Body of pancreas (tissue), 4 donors: Measurements from ENCODE around the gene PDE7B. TPM values are rescaled to one million over a fixed set of nuclear protein-coding genes. Genes with fewer than 3 reads are reported as not detected.
A peak's percentile ranks its signal among the peaks of the same experiment; 100 is the strongest.

Experiments used
- ATAC-seq: fragments of 150-250 bp; one replicate; pipeline ENCODE4 v1.9.1; 2016
- DNase-seq, 4 donors: peaks; one replicate each; pipeline ENCODE4 v3.0.0-alpha.2; 2019
- H3K27ac ChIP-seq, 4 donors: fragments of 200-600 bp; sonication (generic); 1 replicate in 3 of 4; 2 replicates in 1 of 4; pipeline versions ENCODE4 v1.5.1 to v1.6.1; 2016 to 2019; ENCODE audit warnings: mild to moderate bottlenecking in 1 of 4, mixed read lengths in 1 of 4, moderate library complexity in 1 of 4
- H3K27me3 ChIP-seq, 2 donors: fragments of 200-600 bp; sonication (generic); one replicate each; pipeline ENCODE4 v1.6.0; 2016; ENCODE audit warnings: mild to moderate bottlenecking in 1 of 2
- H3K36me3 ChIP-seq, 2 donors: fragments of 200-600 bp; sonication (generic); replicated peaks in 1 of 2; 2 replicates each; pipeline ENCODE4 v1.5.1; 2016; ENCODE audit warnings: low read depth in 2 of 2; ENCODE audit not compliant: insufficient read depth in 1 of 2
- H3K4me1 ChIP-seq: fragments of 200-600 bp; sonication (generic); one replicate; pipeline ENCODE4 v1.6.0; 2016
- H3K4me3 ChIP-seq, 2 donors: fragments of 200-600 bp; sonication (generic); 1 replicate in 1 of 2; 2 replicates in 1 of 2; pipeline ENCODE4 v1.5.1; 2016 to 2019
- H3K9me3 ChIP-seq, 3 donors: fragments of 200-600 bp; sonication (generic); 1 replicate in 2 of 3; 2 replicates in 1 of 3; pipeline ENCODE4 v1.5.1; 2016
- CTCF ChIP-seq, 7 experiments: fragments of 450-650 bp in 4 of 7; fragments of 200-600 bp in 3 of 7; sonication (generic) in 3 of 7; IDR thresholded peaks; one replicate each; pipeline ENCODE4 v1.5.1; 2016 to 2019; ENCODE audit warnings: antibody characterized with exemption in 7 of 7
- POLR2A ChIP-seq, 3 donors: fragments of 450-650 bp; IDR thresholded peaks; one replicate each; pipeline ENCODE4 v1.6.1; 2016; ENCODE audit warnings: antibody characterized with exemption in 3 of 3, mild to moderate bottlenecking in 2 of 3
- WGBS, 2 donors: methylation state at CpG; one replicate each; pipeline ENCODE4 v1.1.5; 2017; 5-methylcytosine and 5-hydroxymethylcytosine counted together
- intact Hi-C: fragments of 100-400 bp; cut with DNase I; formaldehyde crosslinking; loops from one replicate; pipeline ENCODE4 v1.15.1; 2023
- total RNA-seq, 2 donors: library from RNA; depleted of rRNA; stranded (reverse); fragments of >200 nt; gene quantifications; one replicate each; pipeline ENCODE4 v1.1.0, GENCODE V29; 2016

The PDE7B gene
- total RNA-seq, 2 donors from 2014 or later: 1.0 to 2.3 TPM

DNA sequence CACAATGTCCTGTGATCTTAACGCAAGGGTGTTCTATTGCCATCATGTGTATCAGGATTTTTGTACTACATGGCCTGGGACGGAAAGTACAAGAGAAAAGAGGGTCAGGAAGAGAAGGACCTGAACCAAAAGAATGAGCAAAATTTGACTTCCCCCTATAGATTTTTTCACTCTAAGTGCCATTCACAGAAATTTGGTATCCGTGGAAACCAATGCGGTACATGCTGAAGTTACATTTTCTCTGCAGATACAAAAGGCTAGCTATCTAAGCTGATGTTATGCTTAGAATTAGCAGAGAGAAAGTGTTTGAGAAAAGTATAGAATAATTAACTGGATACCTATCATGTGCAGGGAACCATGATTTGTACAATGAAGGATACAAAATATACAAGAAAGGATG is 12.4 kb upstream of the PDE7B start:
- Histone ChIP-seq H3K4me1 (no peaks in the 10 kb centered on the region), H3K9me3 (no peaks in the 10 kb centered on the region), H3K27me3 (no peaks in the 10 kb centered on the region), H3K27ac (no peak overlapping the region), H3K36me3 (no peaks in the 10 kb centered on the region), H3K4me3 (no peak overlapping the region)
- intact Hi-C loops: no loop called here
- ATAC-seq: no peak
- 81 to 91% methylated on average over 4 of the region's 4 CpGs for WGBS, 2 donors
- no peak for DNase-seq
- TF ChIP-seq CTCF (IDR thresholded peaks at IDR 0.05) (no peak), POLR2A (IDR thresholded peaks at IDR 0.05) (no peak)

DNA sequence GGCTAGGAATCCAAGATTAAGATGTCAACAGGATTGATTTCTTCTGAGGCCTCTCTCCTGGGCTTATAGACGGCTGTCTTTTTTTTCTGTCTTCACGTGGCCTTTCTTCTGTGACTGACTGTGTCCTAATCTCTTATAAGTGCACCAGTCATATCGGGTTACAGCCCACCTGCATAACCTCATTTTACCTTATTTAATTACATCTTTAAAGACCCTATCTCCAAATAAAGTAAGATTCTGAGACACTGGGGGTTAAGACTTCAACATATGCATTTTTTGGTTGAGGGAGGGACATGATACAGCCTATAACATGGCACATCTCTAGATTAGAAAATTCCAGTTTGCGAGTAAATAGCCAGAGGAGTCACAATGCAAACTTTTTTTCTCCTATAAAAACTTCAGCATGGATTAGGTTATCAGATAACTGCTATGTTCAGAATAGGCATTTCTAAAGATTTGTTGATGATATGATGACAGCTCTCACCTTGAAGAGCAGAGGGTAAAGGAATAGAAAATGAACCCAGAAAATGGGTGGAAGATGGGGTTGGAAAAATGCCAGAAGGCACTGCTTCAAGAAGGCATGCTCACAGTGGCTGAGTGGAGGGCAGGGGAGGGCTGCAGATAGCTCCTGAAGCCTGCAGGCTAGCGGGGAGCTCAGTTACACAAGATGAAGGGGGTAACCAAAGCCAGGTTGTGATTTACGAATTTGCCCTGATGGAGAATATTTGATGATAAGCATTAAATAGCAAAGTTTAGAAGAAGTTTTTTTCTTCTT is 8.7 kb upstream of the PDE7B start:
- H3K4me1 ChIP-seq: no peaks in the 10 kb centered on the region
- no peak overlapping the region for H3K27ac ChIP-seq
- TF ChIP-seq CTCF (IDR thresholded peaks at IDR 0.05): no peak
- no peak for TF ChIP-seq POLR2A (IDR thresholded peaks at IDR 0.05)
- ATAC-seq (no peak), DNase-seq (no peak)
- no peaks in the 10 kb centered on the region for H3K27me3 ChIP-seq
- intact Hi-C loops: no loop called here
- WGBS, 2 donors: 81 to 85% methylated on average over 6 of the region's 6 CpGs
- no peaks in the 10 kb centered on the region for H3K9me3 ChIP-seq
- no peaks in the 10 kb centered on the region for H3K36me3 ChIP-seq
- H3K4me3 ChIP-seq: no peak overlapping the region

DNA sequence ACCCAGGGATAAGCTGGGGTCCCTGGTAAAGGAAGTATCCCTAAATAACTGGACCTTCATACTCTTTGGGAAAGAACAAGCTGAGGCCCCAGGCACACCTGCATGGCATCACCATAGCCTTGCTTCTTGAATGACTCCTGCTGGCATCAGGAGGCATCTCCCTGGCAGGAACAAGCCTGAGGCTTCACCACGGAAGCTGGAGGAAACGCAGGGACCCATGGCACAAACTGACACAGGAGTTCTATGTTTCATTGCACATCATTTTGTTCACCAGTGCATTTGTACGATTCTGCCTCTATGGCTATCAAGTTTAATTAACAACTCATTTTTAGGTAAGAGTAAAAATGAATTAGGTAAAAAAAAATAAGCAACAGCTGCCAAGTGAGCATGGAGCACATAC is 619 bp upstream of the PDE7B start:
- no peak for ATAC-seq
- Histone ChIP-seq H3K27ac (peak overlapping the region in 1 of 4 donors; percentile 66), H3K9me3 (no peaks in the 10 kb centered on the region), H3K36me3 (no peaks in the 10 kb centered on the region), H3K4me3 (no peak overlapping the region), H3K4me1 (peaks cover 4% of the 10 kb centered on the region), H3K27me3 (no peaks in the 10 kb centered on the region)
- TF ChIP-seq CTCF (IDR thresholded peaks at IDR 0.05) (no peak), POLR2A (IDR thresholded peaks at IDR 0.05) (no peak)
- no peak for DNase-seq
- intact Hi-C loops: no loop called here
- WGBS, 2 donors: 66 to 79% methylated on average over 3 of the region's 3 CpGs

- H3K36me3 ChIP-seq: no peaks in the 10 kb centered on the region
- WGBS, 2 donors: 53 to 62% methylated on average over 1 of the region's 1 CpG
- TF ChIP-seq POLR2A (IDR thresholded peaks at IDR 0.05) (no peak), CTCF (IDR thresholded peaks at IDR 0.05) (no peak)
- H3K9me3 ChIP-seq: no peaks in the 10 kb centered on the region
- H3K27ac ChIP-seq: no peak overlapping the region
- intact Hi-C loops: no loop called here
- ATAC-seq (no peak), DNase-seq (no peak)
- H3K4me1 ChIP-seq: peaks cover 4% of the 10 kb centered on the region
- no peaks in the 10 kb centered on the region for H3K27me3 ChIP-seq
- no peak overlapping the region for H3K4me3 ChIP-seq
Observed at GRCh38 chr6:135852746-135853145, 1.2 kb downstream of the PDE7B start.

DNA sequence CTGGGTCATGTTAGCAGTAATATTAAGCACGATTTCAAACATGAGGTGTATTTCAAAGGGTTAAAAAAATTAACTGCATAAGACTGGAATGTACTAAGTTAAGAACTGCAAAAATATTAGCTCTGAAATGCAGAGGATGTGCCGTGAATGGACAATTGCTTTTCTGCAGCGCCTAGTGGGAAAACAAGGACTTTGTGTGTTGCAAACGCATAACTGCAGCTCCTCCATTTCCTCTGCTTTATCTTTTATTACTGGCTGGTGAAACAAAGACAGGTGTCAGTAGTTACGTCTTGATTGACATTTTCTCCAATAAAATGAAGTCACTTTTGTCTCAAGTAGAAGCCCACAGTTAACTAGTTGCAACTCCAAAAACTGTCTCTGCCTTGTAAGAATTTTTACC is 1.7 kb downstream of the PDE7B start:
- intact Hi-C loops: no loop called here
- H3K27me3 ChIP-seq: no peaks in the 10 kb centered on the region
- ATAC-seq (no peak), DNase-seq (no peak)
- no peaks in the 10 kb centered on the region for H3K9me3 ChIP-seq
- TF ChIP-seq POLR2A (IDR thresholded peaks at IDR 0.05) (no peak), CTCF (IDR thresholded peaks at IDR 0.05) (no peak)
- H3K36me3 ChIP-seq: no peaks in the 10 kb centered on the region
- H3K4me1 ChIP-seq: peaks cover 4% of the 10 kb centered on the region
- WGBS, 2 donors: 62 to 67% methylated on average over 5 of the region's 5 CpGs
- H3K4me3 ChIP-seq: no peak overlapping the region
- no peak overlapping the region for H3K27ac ChIP-seq
